NOMO-1 (cell line): ENCODE data around the gene SERPINA1.
"Not testable (repeated sequence)": the region's sequence is repeated elsewhere in the genome, so short reads cannot be mapped to it uniquely, and the experiment has no call there.

Experiments used
- DNase-seq, 2 experiments: peaks; one replicate each; lab custom pipeline; 2025; ENCODE audit not compliant: unreplicated experiment in 2 of 2; lab: John Stamatoyannopoulos, UW

Gene SERPINA1

GRCh38 chr14:94372021-94372605 is 16.3 kb downstream of the SERPINA1 start:
- DNase-seq, result no peak

DNA sequence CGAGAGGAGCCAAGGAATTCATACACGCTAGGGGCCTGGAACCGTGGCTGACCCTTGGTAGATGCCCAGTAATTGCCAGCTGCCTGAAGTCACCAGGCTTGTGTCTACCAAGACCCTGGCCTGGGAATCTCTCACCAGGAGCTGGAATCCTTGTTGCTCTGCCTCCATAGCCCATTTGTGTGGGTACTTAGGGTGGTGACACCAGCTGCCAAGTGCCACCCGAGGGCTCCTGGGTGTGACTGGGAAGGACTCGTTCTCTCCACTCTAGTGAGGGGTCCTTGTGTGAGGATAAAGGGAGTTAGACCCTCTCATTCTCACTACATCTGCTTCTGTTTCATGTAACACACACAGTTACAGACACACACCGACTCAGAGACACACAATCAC is 17.9 kb downstream of the SERPINA1 start:
- DNase-seq, result no peak

DNA sequence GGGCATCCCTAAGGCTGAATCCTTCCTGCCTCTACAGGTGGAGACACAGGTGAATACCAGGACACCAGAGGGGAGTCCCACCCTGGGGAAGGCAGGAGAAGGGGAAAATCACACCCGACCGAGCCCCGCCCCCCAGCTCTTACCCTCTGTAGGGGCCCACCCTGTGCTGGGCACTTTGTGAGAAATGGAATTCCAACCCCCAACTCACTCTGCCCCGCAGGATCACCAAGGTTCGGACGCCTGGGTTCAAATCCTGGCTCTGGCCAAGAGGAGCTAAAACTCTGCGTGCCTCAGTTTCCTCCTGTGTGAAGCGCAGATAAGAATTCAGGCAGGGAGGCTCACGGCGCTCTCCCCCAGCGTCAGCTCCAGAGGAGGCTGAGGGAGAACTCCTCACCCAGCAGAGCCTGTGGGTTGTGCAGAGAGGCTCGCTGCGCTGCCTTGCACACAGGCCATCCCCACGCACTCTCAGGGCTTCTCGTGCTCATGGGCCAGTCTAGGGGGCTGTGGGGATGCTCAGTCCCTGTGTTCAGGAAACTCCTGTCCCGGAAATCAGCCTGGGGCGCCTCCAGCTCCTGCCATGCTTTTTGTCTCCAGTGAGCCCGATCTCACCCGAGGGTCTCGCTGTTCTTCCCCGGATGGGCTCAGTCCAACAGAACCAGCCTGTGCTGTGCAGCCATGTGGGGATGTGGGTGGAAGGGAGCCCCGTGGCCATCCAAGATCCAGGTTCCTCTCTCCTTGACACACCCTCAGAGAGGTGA is 18.5 kb downstream of the SERPINA1 start:
- DNase-seq, result not testable (repeated sequence)

DNA sequence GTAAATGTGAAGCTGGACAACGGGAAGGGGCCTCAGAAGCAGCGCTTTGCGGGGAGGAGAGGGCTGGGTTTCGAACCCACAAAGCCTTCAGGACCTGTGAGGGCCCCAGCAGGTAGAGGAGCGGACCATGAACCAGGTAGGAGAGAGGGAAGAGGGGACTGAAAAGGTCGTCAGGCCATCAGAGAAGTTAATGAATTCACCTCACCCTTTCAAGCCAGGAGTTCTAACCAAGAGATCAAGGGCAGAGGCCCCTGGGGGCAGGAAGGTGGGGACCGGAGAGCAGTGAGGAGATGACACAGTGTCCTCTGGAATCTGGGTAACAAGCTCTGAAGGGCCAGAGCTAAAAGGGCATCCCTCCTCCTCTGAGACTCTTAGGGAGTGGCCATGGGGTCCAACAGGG is 19.4 kb downstream of the SERPINA1 start:
- no peak for DNase-seq

DNA sequence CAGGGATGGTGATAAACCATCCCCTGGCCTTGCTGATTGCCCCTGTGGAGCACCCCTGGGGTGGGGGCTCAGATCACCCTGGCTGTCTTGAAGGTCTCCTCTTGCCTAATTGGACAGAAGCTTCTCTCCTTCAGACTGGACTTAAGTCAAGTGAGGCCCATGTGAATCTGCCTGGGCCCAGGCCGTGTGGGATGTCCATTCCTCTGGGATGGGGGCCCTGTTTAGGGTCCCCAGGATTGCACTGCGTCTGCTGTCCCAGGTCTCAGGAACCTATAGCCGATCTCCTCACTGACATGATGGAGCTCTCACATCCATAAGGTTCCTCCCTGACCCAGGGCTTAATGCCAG is 20.2 kb downstream of the SERPINA1 start:
- DNase-seq, result no peak

- no peak for DNase-seq
Observed at GRCh38 chr14:94367347-94368242, 20.8 kb downstream of the SERPINA1 start.

- no peak for DNase-seq
Observed at GRCh38 chr14:94366146-94366915, 22.1 kb downstream of the SERPINA1 start, which contains the start of gene SERPINA2. Gene SERPINA2 (minus strand): TSS chr14:94366698.

DNA sequence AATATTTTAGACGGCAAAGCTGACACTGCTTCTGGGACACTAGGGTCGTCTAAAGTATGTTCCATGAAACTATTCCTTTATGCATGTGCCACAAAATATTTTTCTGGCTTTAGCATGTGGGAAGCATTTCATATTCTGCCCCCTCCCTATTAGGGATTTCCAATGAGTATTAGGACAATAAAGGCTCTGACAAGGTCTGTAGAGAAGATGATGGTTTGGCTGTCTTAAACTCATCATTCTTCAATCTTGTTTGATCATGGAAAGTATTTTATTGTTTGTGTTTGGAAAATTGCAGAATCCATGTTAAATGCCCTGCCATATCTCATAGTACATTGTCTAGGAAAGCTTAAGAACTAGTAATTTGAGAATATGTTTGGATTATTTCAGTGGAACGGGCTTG is 22.8 kb downstream of the SERPINA1 start:
- DNase-seq, result no peak

- DNase-seq, result no peak
Observed at GRCh38 chr14:94364964-94365363, 23.4 kb downstream of the SERPINA1 start.

- no peak for DNase-seq
Observed at GRCh38 chr14:94364037-94364436, 24.4 kb downstream of the SERPINA1 start.

DNA sequence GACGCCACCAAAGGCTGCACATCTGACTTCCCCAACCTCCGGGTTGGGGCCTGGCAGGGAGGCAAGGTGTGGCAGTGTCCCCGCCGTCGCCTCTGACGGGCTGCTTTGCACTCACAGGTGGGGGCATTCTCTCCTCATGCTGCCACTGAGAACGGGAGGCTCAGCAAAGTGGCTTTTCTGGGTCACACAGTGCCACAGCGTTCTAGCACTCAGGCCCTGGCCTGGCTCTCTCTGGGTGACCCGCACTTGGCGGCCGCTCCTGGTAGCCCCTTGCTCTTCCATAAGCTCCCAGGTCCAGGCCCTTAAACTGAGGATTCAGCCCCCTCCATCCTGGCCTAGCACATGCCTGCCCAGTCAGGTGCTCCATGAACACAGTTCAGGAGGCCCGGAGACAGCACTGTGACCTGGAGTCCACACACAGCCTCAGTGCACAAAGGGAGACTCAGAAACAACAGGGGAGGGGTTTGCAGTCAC is 25.2 kb downstream of the SERPINA1 start:
- DNase-seq, result no peak

DNA sequence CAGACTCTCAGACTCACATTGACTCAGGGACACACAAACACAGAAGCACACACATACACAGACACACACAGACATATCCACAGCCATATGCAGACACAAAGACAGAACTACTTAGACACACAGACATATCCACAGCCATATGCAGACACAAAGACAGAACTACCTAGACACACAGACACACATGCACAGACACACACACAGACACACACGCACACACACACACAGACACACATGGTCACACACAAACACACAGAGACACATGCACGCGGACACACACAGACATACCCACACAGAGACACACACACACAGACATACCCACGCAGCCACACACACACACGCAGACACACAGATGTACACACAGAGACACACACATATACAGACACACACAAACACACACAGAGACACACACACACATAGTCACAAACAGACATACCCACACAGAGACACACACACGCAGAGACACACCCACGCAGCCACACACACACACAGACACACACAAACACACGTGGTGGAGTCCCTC is 25.7 kb downstream of the SERPINA1 start:
- DNase-seq, result no peak

DNA sequence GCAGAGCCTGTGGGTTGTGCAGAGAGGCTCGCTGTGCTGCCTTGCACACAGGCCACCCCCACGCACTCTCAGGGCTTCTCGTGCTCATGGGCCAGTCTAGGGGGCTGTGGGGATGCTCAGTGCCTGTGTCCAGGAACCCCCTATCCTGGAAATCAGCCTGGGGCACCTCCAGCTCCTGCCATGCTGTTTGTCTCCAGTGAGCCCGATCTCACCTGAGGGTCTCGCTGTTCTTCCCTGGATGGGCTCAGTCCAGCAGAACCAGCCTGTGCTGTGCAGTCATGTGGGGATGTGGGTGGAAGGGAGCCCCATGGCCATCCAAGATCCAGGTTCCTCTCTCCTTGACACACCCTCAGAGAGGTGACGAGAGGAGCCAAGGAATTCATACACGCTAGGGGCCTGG is 26.7 kb downstream of the SERPINA1 start:
- no peak for DNase-seq

DNA sequence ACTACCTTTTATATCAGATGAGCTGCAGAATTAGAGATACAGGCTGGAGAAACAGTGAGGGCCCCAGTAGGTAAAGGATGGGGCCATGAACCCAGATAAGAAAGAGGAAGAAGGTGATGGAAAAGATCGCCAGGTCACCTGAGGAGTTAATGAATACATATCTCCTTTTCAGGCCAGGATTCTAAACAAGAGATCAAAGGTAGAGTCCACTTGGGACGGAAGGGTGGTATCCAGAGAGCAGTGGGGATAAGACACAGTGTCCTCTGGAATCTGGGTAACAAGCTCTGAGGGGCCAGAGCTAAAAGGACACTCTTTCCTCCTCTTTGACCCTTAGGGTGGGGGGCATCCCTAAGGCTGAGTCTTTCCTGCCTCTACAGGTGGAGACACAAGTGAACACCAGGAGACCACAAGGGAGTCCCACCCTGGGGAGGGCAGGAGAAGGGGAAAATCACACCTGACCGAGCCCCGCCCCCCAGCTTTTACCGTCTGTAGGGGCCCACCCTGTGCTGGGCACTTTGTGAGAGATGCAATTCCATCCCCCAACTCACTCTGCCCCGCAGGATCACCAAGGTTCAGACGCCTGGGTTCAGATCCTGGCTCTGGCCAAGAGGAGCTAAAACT is 27.3 kb downstream of the SERPINA1 start:
- no peak for DNase-seq

- DNase-seq, result no peak
Observed at GRCh38 chr14:94357166-94357565, 31.2 kb downstream of the SERPINA1 start.

DNA sequence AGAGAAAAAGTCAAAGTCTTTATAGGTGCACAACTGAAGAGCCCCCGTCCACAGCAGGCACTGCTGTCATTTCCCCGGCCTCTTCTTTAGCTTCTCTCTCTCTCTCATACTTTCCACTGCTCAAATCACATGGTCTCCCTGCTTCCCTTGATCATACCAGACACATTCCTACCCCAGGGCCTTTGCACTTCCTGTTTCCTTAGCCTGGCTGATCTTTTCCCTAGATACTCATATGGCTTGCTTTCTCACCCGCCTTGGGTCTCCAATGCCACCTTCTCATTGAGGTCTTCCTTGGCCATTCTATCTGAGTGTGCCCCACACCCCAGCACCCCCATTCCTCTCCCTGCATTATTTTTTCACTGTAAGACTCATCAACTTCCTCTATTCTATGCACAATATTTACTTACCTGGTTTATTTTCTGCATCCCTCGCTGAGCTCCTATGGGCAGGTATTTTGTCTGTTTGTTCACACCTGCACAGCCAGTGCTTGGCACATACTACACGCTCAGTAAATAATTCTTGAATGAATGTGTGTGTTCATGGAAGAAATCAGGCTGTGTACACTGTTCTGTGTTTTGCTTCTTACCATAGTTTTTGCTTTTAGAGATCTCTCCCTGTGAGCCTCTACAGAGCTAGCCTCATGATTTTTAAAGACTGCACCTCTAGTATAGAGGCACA is 31.9 kb downstream of the SERPINA1 start:
- no peak for DNase-seq

DNA sequence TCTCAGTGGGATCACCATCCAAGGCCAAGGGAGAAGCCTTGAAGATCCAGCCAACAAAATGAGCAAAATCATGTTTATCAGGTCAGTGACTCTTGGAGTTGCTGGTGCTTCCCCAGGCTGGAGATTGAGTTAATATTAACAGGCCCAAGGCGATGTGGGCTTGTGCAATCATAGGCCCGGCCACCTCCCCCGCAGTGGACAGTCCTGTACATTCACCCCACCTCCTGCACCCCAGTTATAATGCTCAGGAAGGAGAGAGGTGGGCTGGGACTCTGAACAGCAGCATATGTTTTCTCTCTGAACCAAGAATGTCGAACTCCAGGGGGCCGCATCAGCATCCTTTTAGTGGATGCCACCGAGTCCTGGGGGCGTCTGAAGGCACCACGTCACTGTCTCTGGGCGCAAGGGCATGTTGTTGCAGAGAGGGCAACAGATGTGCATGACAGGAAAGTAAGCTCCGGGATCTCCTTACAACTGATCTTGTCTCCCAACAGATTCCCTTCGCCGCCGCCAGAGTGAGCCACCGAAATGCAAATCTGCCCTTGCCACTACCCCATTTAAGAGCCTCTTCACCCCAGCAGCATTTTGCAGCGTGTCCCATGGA is 33.1 kb downstream of the SERPINA1 start:
- DNase-seq, result peak; percentile 4 to 20

DNA sequence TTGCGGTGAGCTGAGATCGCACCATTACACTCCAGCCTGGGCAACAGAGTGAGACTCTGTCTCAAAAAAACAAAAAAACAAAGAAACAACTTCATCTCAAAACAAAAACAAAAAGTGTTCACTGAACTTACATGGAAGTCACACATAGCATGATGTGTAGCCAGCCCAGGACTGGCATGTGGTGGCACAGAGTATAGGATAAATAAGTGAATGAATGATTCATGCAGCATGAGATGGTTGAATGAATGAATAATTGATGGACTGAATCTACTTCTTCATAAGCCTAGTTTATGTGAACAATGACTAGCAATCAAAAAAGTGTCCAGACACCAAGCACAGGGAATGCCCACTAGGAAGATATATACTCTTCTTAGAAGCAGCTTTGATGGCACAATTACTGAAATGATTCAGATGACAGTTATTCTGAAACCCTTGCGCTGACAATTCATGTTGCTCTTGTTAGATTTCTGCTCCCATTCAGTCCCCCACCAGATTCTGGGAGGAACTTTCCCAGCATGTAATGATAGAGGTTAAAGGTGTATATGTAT is 33.7 kb downstream of the SERPINA1 start:
- no peak for DNase-seq

GRCh38 chr14:94354190-94354589 is 34.2 kb downstream of the SERPINA1 start:
- not testable (repeated sequence) for DNase-seq
